ENCODE results near the gene OMP. TPM values are rescaled to one million over a fixed set of nuclear protein-coding genes. Genes with fewer than 3 reads are reported as not detected.

The OMP gene
- total RNA-seq, 1 donor = not detected

GRCh38 chr11:77152846-77153245, 50.2 kb downstream of the OMP start:
- H3K79me2 ChIP-seq (ENCODE audit: insufficient read depth, low read length) = no peaks in the 10 kb centered on the region
- H3K4me3 ChIP-seq (ENCODE audit: insufficient read depth, low read length) = no peak overlapping the region
- peaks cover 12% of the 10 kb centered on the region for H3K4me1 ChIP-seq (ENCODE audit: insufficient read depth, low read length)
- no peak for DNase-seq (ENCODE audit: insufficient read length, low spot score, missing footprints)
- no peak overlapping the region for H3K4me2 ChIP-seq (ENCODE audit: insufficient read depth, low read length)
- no peaks in the 10 kb centered on the region for H4K20me1 ChIP-seq (ENCODE audit: insufficient read depth, low read length)
- no peaks in the 10 kb centered on the region for H3K36me3 ChIP-seq (ENCODE audit: insufficient read depth, low read length)
- H3K27ac ChIP-seq (ENCODE audit: low read depth, low read length) = no peak overlapping the region
- no peak for TF ChIP-seq CTCF (IDR thresholded peaks at IDR 0.05; ENCODE audit: extremely low read depth, low read depth, low read length)
- no peaks in the 10 kb centered on the region for H3K27me3 ChIP-seq (ENCODE audit: insufficient read depth, low read length)
- no peaks in the 10 kb centered on the region for H3K9me3 ChIP-seq (ENCODE audit: low read depth, low read length)
- no peak overlapping the region for H2AFZ ChIP-seq (ENCODE audit: low read length)

Other genes starting within 250 kb of the OMP start
- 9.8 and 11.2 TPM in 2 replicates for gene ACER3, start 241.9 kb upstream of the OMP start, total RNA-seq
- gene B3GNT6, start 68.4 kb upstream of the OMP start, total RNA-seq = not detected in 2 replicates
- gene CAPN5, start 35.9 kb upstream of the OMP start, total RNA-seq = 6.5 and 8.5 TPM in 2 replicates
- gene MYO7A, start 25.4 kb downstream of the OMP start, total RNA-seq = under 0.01 TPM in 2 replicates
- gene GDPD4, start 198.8 kb downstream of the OMP start, total RNA-seq = not detected in 2 replicates

All from osteoblast (primary cell).